ENCODE data around the gene KLK15. TPM values are rescaled to one million over a fixed set of nuclear protein-coding genes. Genes with fewer than 3 reads are reported as not detected.
A peak's percentile ranks its signal among the peaks of the same experiment; 100 is the strongest.

KLK15 gene
- total and polyA plus RNA-seq, 2 of the 13 experiments (the other 11 are each of a cell fraction or from before 2014, with no cell fraction given): not detected

GRCh38 chr19:50804420-50805272, 28.7 kb downstream of the KLK15 start (continued):
- TF ChIP-seq ATF4 (CRISPR knock-in tag; IDR thresholded peaks at IDR 0.05): peak in 1 of 2 experiments; percentile 52; a peak in 1 of 4 replicates
- TF ChIP-seq ZNF598 (CRISPR knock-in tag; IDR thresholded peaks at IDR 0.05; ENCODE audit: borderline replicate concordance): 0 out of 2 replicates have a peak, but pooled peaks have one; percentile 40
- TF ChIP-seq ZNF670 (CRISPR knock-in tag; IDR thresholded peaks at IDR 0.05; ENCODE audit: borderline replicate concordance): peak; percentile 60; the same call in 1 of the 2 replicates
- 0 out of 2 replicates have a peak, but pooled peaks have one; percentile 75 for TF ChIP-seq ZNF124 (CRISPR knock-in tag; IDR thresholded peaks at IDR 0.05)
- 0 out of 2 replicates have a peak, but pooled peaks have one; percentile 24 for TF ChIP-seq ZBTB25 (CRISPR knock-in tag; IDR thresholded peaks at IDR 0.05)
- no peak for TF ChIP-seq CSRNP2 (CRISPR knock-in tag; conservative IDR thresholded peaks at IDR 0.05; ENCODE audit: low read depth)
- 0 out of 2 replicates have a peak, but pooled peaks have one; percentile 37 for TF ChIP-seq HNF1B (CRISPR knock-in tag; IDR thresholded peaks at IDR 0.05)
- TF ChIP-seq IRF9 (CRISPR knock-in tag; IDR thresholded peaks at IDR 0.05; ENCODE audit: borderline replicate concordance): peak; percentile 89; the same call in 1 of the 2 replicates
- no peak for TF ChIP-seq SP140L (CRISPR knock-in tag; IDR thresholded peaks at IDR 0.05; ENCODE audit: borderline replicate concordance)
- peak; percentile 66; the same call in 1 of the 2 replicates for TF ChIP-seq ZC3H13 (CRISPR knock-in tag; IDR thresholded peaks at IDR 0.05)
- TF ChIP-seq CBX5 (CRISPR knock-in tag; IDR thresholded peaks at IDR 0.05; ENCODE audit: borderline replicate concordance): 0 out of 2 replicates have a peak, but pooled peaks have one; percentile 29
- TF ChIP-seq ZNF546 (CRISPR knock-in tag; conservative IDR thresholded peaks at IDR 0.05): 0 out of 2 replicates have a peak, but pooled peaks have one; percentile 34
- 0 out of 2 replicates have a peak, but pooled peaks have one; percentile 36 for TF ChIP-seq ZNF724P (CRISPR knock-in tag; IDR thresholded peaks at IDR 0.05; ENCODE audit: borderline replicate concordance)
- TF ChIP-seq ZNF549 (CRISPR knock-in tag; IDR thresholded peaks at IDR 0.05): no peak
- no peak for TF ChIP-seq ZNF577 (CRISPR knock-in tag; IDR thresholded peaks at IDR 0.05; ENCODE audit: borderline replicate concordance, low read depth)
